Tibial nerve (tissue), 3 donors: Measurements from ENCODE around the gene SLC23A2.

ENCODE experiments used
- POLR2A ChIP-seq, 2 donors: fragments of 450-650 bp; IDR thresholded peaks; one replicate each; pipeline ENCODE4 v1.6.1; 2017; ENCODE audit warnings: antibody characterized with exemption in 2 of 2, mild to moderate bottlenecking in 2 of 2, moderate library complexity in 2 of 2
- TF ChIP-seq, protein P1 (sequence below), 5 experiments: fragments of 200-600 bp in 3 of 5; fragments of 450-650 bp in 2 of 5; sonication (generic) in 3 of 5; IDR thresholded peaks; one replicate each; pipeline ENCODE4 v1.5.1; 2016 to 2019; ENCODE audit warnings: antibody characterized with exemption in 5 of 5, mild to moderate bottlenecking in 3 of 5, moderate library complexity in 2 of 5

DNA sequence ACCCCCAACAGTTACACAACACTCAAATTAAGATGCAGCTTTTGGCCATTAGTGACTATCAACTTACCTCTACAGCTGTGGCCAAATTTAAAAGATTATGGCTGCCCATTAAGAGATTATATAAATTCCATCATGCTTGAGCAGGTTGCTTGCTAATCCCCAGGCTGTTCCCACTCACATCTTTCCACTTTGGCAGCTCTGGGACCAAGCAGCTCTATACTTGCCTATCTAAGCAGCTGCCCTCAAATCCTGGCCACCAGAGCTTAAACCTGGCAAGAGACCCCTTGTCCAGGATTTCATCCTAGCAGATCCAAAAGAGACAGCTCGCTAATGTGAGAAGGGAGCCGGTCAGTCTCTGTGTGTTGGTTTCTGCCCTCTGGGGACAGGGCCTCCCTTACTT is 127.9 kb downstream of the SLC23A2 start:
- TF ChIP-seq POLR2A (IDR thresholded peaks at IDR 0.05) = no peak
- TF ChIP-seq, protein P1, sequence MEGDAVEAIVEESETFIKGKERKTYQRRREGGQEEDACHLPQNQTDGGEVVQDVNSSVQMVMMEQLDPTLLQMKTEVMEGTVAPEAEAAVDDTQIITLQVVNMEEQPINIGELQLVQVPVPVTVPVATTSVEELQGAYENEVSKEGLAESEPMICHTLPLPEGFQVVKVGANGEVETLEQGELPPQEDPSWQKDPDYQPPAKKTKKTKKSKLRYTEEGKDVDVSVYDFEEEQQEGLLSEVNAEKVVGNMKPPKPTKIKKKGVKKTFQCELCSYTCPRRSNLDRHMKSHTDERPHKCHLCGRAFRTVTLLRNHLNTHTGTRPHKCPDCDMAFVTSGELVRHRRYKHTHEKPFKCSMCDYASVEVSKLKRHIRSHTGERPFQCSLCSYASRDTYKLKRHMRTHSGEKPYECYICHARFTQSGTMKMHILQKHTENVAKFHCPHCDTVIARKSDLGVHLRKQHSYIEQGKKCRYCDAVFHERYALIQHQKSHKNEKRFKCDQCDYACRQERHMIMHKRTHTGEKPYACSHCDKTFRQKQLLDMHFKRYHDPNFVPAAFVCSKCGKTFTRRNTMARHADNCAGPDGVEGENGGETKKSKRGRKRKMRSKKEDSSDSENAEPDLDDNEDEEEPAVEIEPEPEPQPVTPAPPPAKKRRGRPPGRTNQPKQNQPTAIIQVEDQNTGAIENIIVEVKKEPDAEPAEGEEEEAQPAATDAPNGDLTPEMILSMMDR (IDR thresholded peaks at IDR 0.05) = no peak
